H9 (cell line): ENCODE data around the gene BACE1-AS. TPM values are rescaled to one million over a fixed set of nuclear protein-coding genes. Genes with fewer than 3 reads are reported as not detected.

ENCODE experiments used
- DNase-seq: peaks from one replicate; pipeline ENCODE4 v3.0.0-alpha.2; 2017
- H2AFZ ChIP-seq: one replicate; pipeline ENCODE4 v1.6.1; 2013; ENCODE audit warnings: mild to moderate bottlenecking, low read length, control low read depth, moderate library complexity
- H2AK5ac ChIP-seq: 2 replicates; pipeline ENCODE4 v1.6.1; 2013; ENCODE audit warnings: low read length, control low read depth, mixed read lengths; ENCODE audit not compliant: insufficient read length
- H2BK120ac ChIP-seq: one replicate; pipeline ENCODE4 v1.6.1; 2013; ENCODE audit warnings: low read depth, mild to moderate bottlenecking, low read length, control low read depth, inconsistent platforms; ENCODE audit not compliant: poor library complexity, severe bottlenecking
- H2BK12ac ChIP-seq: 2 replicates; pipeline ENCODE4 v1.6.1; 2013; ENCODE audit warnings: low read length, control low read depth, mixed read lengths, low read depth; ENCODE audit not compliant: insufficient read length
- H2BK15ac ChIP-seq: 2 replicates; pipeline ENCODE4 v1.6.1; 2013; ENCODE audit warnings: low read depth, low read length, control low read depth
- H2BK20ac ChIP-seq: one replicate; pipeline ENCODE4 v1.6.1; 2013; ENCODE audit warnings: low read depth, mild to moderate bottlenecking, low read length, control low read depth, inconsistent platforms; ENCODE audit not compliant: poor library complexity, severe bottlenecking
- H2BK5ac ChIP-seq: 2 replicates; pipeline ENCODE4 v1.6.1; 2013; ENCODE audit warnings: low read length, control low read depth, mixed read lengths; ENCODE audit not compliant: insufficient read length
- H3K14ac ChIP-seq: 2 replicates; pipeline ENCODE4 v1.6.1; 2013; ENCODE audit warnings: low read length, control low read depth; ENCODE audit not compliant: insufficient read depth
- H3K18ac ChIP-seq: 2 replicates; pipeline ENCODE4 v1.6.1; 2013; ENCODE audit warnings: low read depth, mild to moderate bottlenecking, mixed read lengths, low read length, control low read depth; ENCODE audit not compliant: insufficient read length
- H3K23ac ChIP-seq: 2 replicates; pipeline ENCODE4 v1.6.1; 2013; ENCODE audit warnings: low read length, control low read depth, mixed read lengths, low read depth; ENCODE audit not compliant: insufficient read length
- H3K23me2 ChIP-seq: 2 replicates; pipeline ENCODE4 v1.6.1; 2013; ENCODE audit warnings: low read depth, mild to moderate bottlenecking, mixed read lengths, low read length, control low read depth; ENCODE audit not compliant: insufficient read length, poor library complexity, severe bottlenecking
- H3K27ac ChIP-seq: 2 replicates; pipeline ENCODE4 v1.5.1; 2013; ENCODE audit warnings: low read length, control low read depth, mixed read lengths, low read depth; ENCODE audit not compliant: insufficient read length
- H3K27me3 ChIP-seq: 2 replicates; pipeline ENCODE4 v1.6.1; 2013; ENCODE audit warnings: low read length, control low read depth, inconsistent platforms; ENCODE audit not compliant: insufficient read depth
- H3K4ac ChIP-seq: 2 replicates; pipeline ENCODE4 v1.6.1; 2013; ENCODE audit warnings: low read depth, mild to moderate bottlenecking, control low read depth, inconsistent platforms, low read length, moderate library complexity
- H3K4me1 ChIP-seq: 2 replicates; pipeline ENCODE4 v1.6.1; 2013; ENCODE audit warnings: low read length, control low read depth, inconsistent platforms; ENCODE audit not compliant: insufficient read depth
- H3K4me2 ChIP-seq: 2 replicates; pipeline ENCODE4 v1.6.1; 2013; ENCODE audit warnings: low read length, control low read depth, mixed read lengths; ENCODE audit not compliant: insufficient read length, insufficient read depth
- H3K56ac ChIP-seq: 2 replicates; pipeline ENCODE4 v1.6.1; 2013; ENCODE audit warnings: low read depth, mild to moderate bottlenecking, mixed read lengths, low read length, control low read depth; ENCODE audit not compliant: insufficient read length
- H3K79me1 ChIP-seq: 2 replicates; pipeline ENCODE4 v1.6.1; 2013; ENCODE audit warnings: low read depth, mild to moderate bottlenecking, moderate library complexity, low read length, control low read depth, inconsistent platforms; ENCODE audit not compliant: insufficient read depth, poor library complexity, severe bottlenecking
- H3K79me2 ChIP-seq: 2 replicates; pipeline ENCODE4 v1.6.1; 2013; ENCODE audit warnings: low read length, control low read depth, inconsistent platforms; ENCODE audit not compliant: insufficient read depth
- H3K9ac ChIP-seq: 2 replicates; pipeline ENCODE4 v1.6.1; 2013; ENCODE audit warnings: low read length, control low read depth, mixed read lengths; ENCODE audit not compliant: insufficient read length; ENCODE audit errors: extremely low read depth
- H3K9me3 ChIP-seq: one replicate; pipeline ENCODE4 v1.6.1; 2013; ENCODE audit warnings: low read depth, low read length, inconsistent platforms; ENCODE audit not compliant: control insufficient read depth
- H3T11ph ChIP-seq: one replicate; pipeline ENCODE4 v1.6.1; 2013; ENCODE audit warnings: mild to moderate bottlenecking, low read length, control low read depth, inconsistent platforms
- H4K20me1 ChIP-seq: one replicate; pipeline ENCODE4 v1.6.1; 2013; ENCODE audit not compliant: control insufficient read depth, insufficient read length, insufficient read depth
- H4K5ac ChIP-seq: 2 replicates; pipeline ENCODE4 v1.6.1; 2013; ENCODE audit warnings: low read depth, mild to moderate bottlenecking, mixed read lengths, low read length, control low read depth; ENCODE audit not compliant: insufficient read length
- H4K8ac ChIP-seq: replicated peaks from 2 replicates; pipeline ENCODE4 v1.6.1; 2013; ENCODE audit warnings: low read length, control low read depth, mixed read lengths, low read depth; ENCODE audit not compliant: insufficient read length
- H4K91ac ChIP-seq: 2 replicates; pipeline ENCODE4 v1.6.1; 2013; ENCODE audit warnings: low read depth, mild to moderate bottlenecking, moderate library complexity, mixed read lengths, low read length, control low read depth; ENCODE audit not compliant: insufficient read length
- H3K27ac Mint-ChIP-seq, 3 experiments: 2 replicates in 2 of 3; 3 replicates in 1 of 3; pipeline ENCODE4 v1.8.0; 2020 to 2021; ENCODE audit warnings: mixed read lengths in 3 of 3, mild to moderate bottlenecking in 1 of 3, moderate library complexity in 1 of 3
- H3K27me3 Mint-ChIP-seq: 2 replicates; pipeline ENCODE4 v1.8.0; 2021; ENCODE audit warnings: low read depth, mild to moderate bottlenecking, moderate library complexity, mixed read lengths
- H3K36me3 Mint-ChIP-seq, 3 experiments: 2 replicates in 2 of 3; 3 replicates in 1 of 3; pipeline ENCODE4 v1.8.0; 2020 to 2021; ENCODE audit warnings: low read depth in 3 of 3, mixed read lengths in 3 of 3; ENCODE audit not compliant: insufficient read depth in 1 of 3
- H3K4me1 Mint-ChIP-seq, 2 experiments: 2 replicates each; pipeline ENCODE4 v1.8.0; 2020; ENCODE audit warnings: mixed read lengths in 2 of 2
- H3K4me3 Mint-ChIP-seq, 2 experiments: 2 replicates in 1 of 2; 3 replicates in 1 of 2; pipeline ENCODE4 v1.8.0; 2020 to 2021; ENCODE audit warnings: mild to moderate bottlenecking in 2 of 2, mixed read lengths in 2 of 2, moderate library complexity in 1 of 2
- H3K9me3 Mint-ChIP-seq, 2 experiments: 2 replicates in 1 of 2; 3 replicates in 1 of 2; pipeline ENCODE4 v1.8.0; 2020; ENCODE audit warnings: mild to moderate bottlenecking in 2 of 2, mixed read lengths in 2 of 2, moderate library complexity in 1 of 2
- CTCF ChIP-seq: fragments of 200-600 bp; sonication (generic); conservative IDR thresholded peaks from 3 replicates; pipeline ENCODE4 v1.8.0; 2021; ENCODE audit warnings: antibody characterized with exemption, mild to moderate bottlenecking
- WGBS: extraction: QIAGEN DNeasy Blood & Tissue Kit; methylation state at CpG from one replicate; pipeline ENCODE4 v1.1.7; 2013; ENCODE audit warnings: missing lambda C conversion rate, low lambda C conversion rate, mixed read lengths; ENCODE audit not compliant: insufficient read length; ENCODE audit errors: extremely low coverage; 5-methylcytosine and 5-hydroxymethylcytosine counted together
- total RNA-seq: library from RNA; stranded (reverse); gene quantifications from 2 replicates; pipeline ENCODE4 v1.2.1, GENCODE V29; 2021

BACE1-AS gene
- total RNA-seq, 1 experiment from 2014 or later, result 9.9 TPM

- Histone ChIP-seq H4K91ac (no peak overlapping the region), H3K4me1 (no peaks in the 10 kb centered on the region), H3K4ac (no peak overlapping the region), H3K23ac (no peak overlapping the region), H3K79me2 (no peaks in the 10 kb centered on the region), H3K18ac (no peak overlapping the region), H3K9ac (no peak overlapping the region), H3K27me3 (no peaks in the 10 kb centered on the region), H2BK5ac (no peak overlapping the region), H2BK12ac (no peak overlapping the region), H2BK15ac (no peak overlapping the region), H3K4me2 (no peak overlapping the region), H2BK120ac (no peak overlapping the region), H3K14ac (no peak overlapping the region), H4K20me1 (no peaks in the 10 kb centered on the region), H3K56ac (no peak overlapping the region), H2BK20ac (no peak overlapping the region), H4K8ac (no peak overlapping the region), H3K27ac (no peak overlapping the region), H4K5ac (no peak overlapping the region), H2AK5ac (no peak overlapping the region), H3K23me2 (no peaks in the 10 kb centered on the region), H3T11ph (no peak overlapping the region), H3K9me3 (no peaks in the 10 kb centered on the region), H2AFZ (no peak overlapping the region), H3K79me1 (no peaks in the 10 kb centered on the region)
- Mint-ChIP-seq H3K27ac (no peak overlapping the region), H3K4me3 (no peak overlapping the region), H3K27me3 (no peaks in the 10 kb centered on the region), H3K36me3 (peaks cover 31 to 63% (median 60%) of the 10 kb centered on the region in 3 experiments), H3K9me3 (no peaks in the 10 kb centered on the region; a peak in 1 of 5 replicates), H3K4me1 (peaks cover 0 to 2% of the 10 kb centered on the region in 2 experiments; a peak in 2 of 4 replicates)
- WGBS, result no CpG with 5 or more reads among the region's 4 CpGs
- DNase-seq, result no peak
- TF ChIP-seq CTCF, result no peak
Measured at GRCh38 chr11:117249571-117249970, 41.6 kb upstream of the BACE1-AS start.
